ENCODE measurements around the gene ZNF2. TPM values are rescaled to one million over a fixed set of nuclear protein-coding genes. Genes with fewer than 3 reads are reported as not detected.

Gene ZNF2
- total and polyA plus RNA-seq, 2 experiments from 2014 or later, result 4.3 to 5.6 TPM

GRCh38 chr2:95158891-95159619 is 6.6 kb upstream of the ZNF2 start:
- peak overlapping the region; percentile 87 for H3K4me2 ChIP-seq (ENCODE audit: unreplicated experiment)
- in situ Hi-C loops (cut with MboI), result no loop called here
- TF ChIP-seq EZH2 (IDR thresholded peaks at IDR 0.05; ENCODE audit: insufficient read depth, poor library complexity, severe bottlenecking) (no peak), EZH2phosphoT487 (IDR thresholded peaks at IDR 0.05; ENCODE audit: insufficient read depth, low read depth) (no peak)
- H3K27me3 ChIP-seq (replicated peaks; ENCODE audit: insufficient read depth), result no peaks in the 10 kb centered on the region
- no peaks in the 10 kb centered on the region for H3K9me2 ChIP-seq (ENCODE audit: insufficient read depth)
- 1% methylated on average over 44 to 48 of the region's 58 CpGs for WGBS, 2 experiments (ENCODE audit: low coverage in 1 of 2, low lambda C conversion rate in 2 of 2, missing lambda C conversion rate in 2 of 2)
- H3K27ac ChIP-seq, result peak overlapping the region; percentile 38
- peak overlapping the region; percentile 82 for H2AFZ ChIP-seq
- H3K79me2 ChIP-seq (ENCODE audit: insufficient read depth), result peaks cover 18% of the 10 kb centered on the region
- H3K9ac ChIP-seq, result peak overlapping the region; percentile 89
- H3K4me3 ChIP-seq, result peak overlapping the region; percentile 82
- peak; percentile 71 for DNase-seq
- H3F3A ChIP-seq (ENCODE audit: insufficient read depth), result peaks cover 12% of the 10 kb centered on the region
- H3K9me3 ChIP-seq (ENCODE audit: low read depth), result no peaks in the 10 kb centered on the region
- H4K20me1 ChIP-seq (ENCODE audit: insufficient read depth), result no peaks in the 10 kb centered on the region
- H3K36me3 ChIP-seq (ENCODE audit: low read depth), result peaks cover 26% of the 10 kb centered on the region
- no peaks in the 10 kb centered on the region for H3K4me1 ChIP-seq (ENCODE audit: insufficient read depth)

GRCh38 chr2:95159690-95160449 is 5.7 kb upstream of the ZNF2 start, which contains the start of gene ZNF514:
Gene ZNF514, minus strand, starts transcription at chr2:95159848. Its CDS starts 6,595 bp downstream, at chr2:95153253.
- H3K27ac ChIP-seq, result peak within 1 kb of the TSS; percentile 38
- in situ Hi-C loops (cut with MboI), result no loop called here

GRCh38 chr2:95165030-95165370 is 609 bp upstream of the ZNF2 start:
- in situ Hi-C loops (cut with MboI), result no loop called here
- H3K27ac ChIP-seq, result peak overlapping the region; percentile 89
- H3K27me3 ChIP-seq (replicated peaks; ENCODE audit: insufficient read depth), result no peaks in the 10 kb centered on the region
- no peaks in the 10 kb centered on the region for H3K9me2 ChIP-seq (ENCODE audit: insufficient read depth)
- DNase-seq, result no peak
- H3K4me2 ChIP-seq (ENCODE audit: unreplicated experiment), result peak overlapping the region; percentile 97
- H3K79me2 ChIP-seq (ENCODE audit: insufficient read depth), result peaks cover 62% of the 10 kb centered on the region
- H3K9ac ChIP-seq, result peak overlapping the region; percentile 90
- H3K4me3 ChIP-seq, result peak overlapping the region; percentile 89
- H3K4me1 ChIP-seq (ENCODE audit: insufficient read depth), result peaks cover 14% of the 10 kb centered on the region
- H3F3A ChIP-seq (ENCODE audit: insufficient read depth), result peaks cover 10% of the 10 kb centered on the region
- no peaks in the 10 kb centered on the region for H3K36me3 ChIP-seq (ENCODE audit: low read depth)
- no peak for TF ChIP-seq EZH2phosphoT487 (IDR thresholded peaks at IDR 0.05; ENCODE audit: insufficient read depth, low read depth)
- TF ChIP-seq EZH2 (IDR thresholded peaks at IDR 0.05; ENCODE audit: insufficient read depth, poor library complexity, severe bottlenecking), result no peak
- no peaks in the 10 kb centered on the region for H3K9me3 ChIP-seq (ENCODE audit: low read depth)
- H4K20me1 ChIP-seq (ENCODE audit: insufficient read depth), result no peaks in the 10 kb centered on the region; the same call in 1 of the 2 replicates
- 0 to 1% methylated on average over 9 of the region's 9 CpGs for WGBS, 2 experiments (ENCODE audit: low coverage in 1 of 2, low lambda C conversion rate in 2 of 2, missing lambda C conversion rate in 2 of 2)
- peak overlapping the region; percentile 88 for H2AFZ ChIP-seq

More at GRCh38 chr2:95159690-95160449, 5.7 kb upstream of the ZNF2 start, which contains the start of gene ZNF514:
- Histone ChIP-seq H3K9me3 (ENCODE audit: low read depth) (no peaks in the 10 kb centered on the region), H3K4me1 (ENCODE audit: insufficient read depth) (peaks cover 7% of the 10 kb centered on the region), H3K9ac (peak within 1 kb of the TSS; percentile 89), H3K4me3 (peak within 1 kb of the TSS; percentile 84), H4K20me1 (ENCODE audit: insufficient read depth) (no peaks in the 10 kb centered on the region), H3K27me3 (replicated peaks; ENCODE audit: insufficient read depth) (no peaks in the 10 kb centered on the region), H3K9me2 (ENCODE audit: insufficient read depth) (no peaks in the 10 kb centered on the region), H3K4me2 (ENCODE audit: unreplicated experiment) (peak within 1 kb of the TSS; percentile 88), H3F3A (ENCODE audit: insufficient read depth) (peaks cover 12% of the 10 kb centered on the region), H3K36me3 (ENCODE audit: low read depth) (peaks cover 18% of the 10 kb centered on the region), H2AFZ (peak within 1 kb of the TSS; percentile 96), H3K79me2 (ENCODE audit: insufficient read depth) (peaks cover 26% of the 10 kb centered on the region)
- TF ChIP-seq EZH2 (IDR thresholded peaks at IDR 0.05; ENCODE audit: insufficient read depth, poor library complexity, severe bottlenecking) (no peak), EZH2phosphoT487 (IDR thresholded peaks at IDR 0.05; ENCODE audit: insufficient read depth, low read depth) (no peak)
- WGBS, 2 experiments (ENCODE audit: low coverage in 1 of 2, low lambda C conversion rate in 2 of 2, missing lambda C conversion rate in 2 of 2), result 13 to 15% methylated on average over 28 to 29 of the region's 64 CpGs
- peak; percentile 90 for DNase-seq

- 0 out of 2 replicates have a peak, but pooled peaks cover 5% of the 10 kb centered on the region for H3F3A ChIP-seq (ENCODE audit: insufficient read depth)
- no peaks in the 10 kb centered on the region for H3K9me3 ChIP-seq (ENCODE audit: low read depth)
- TF ChIP-seq EZH2phosphoT487 (IDR thresholded peaks at IDR 0.05; ENCODE audit: insufficient read depth, low read depth), result no peak
- no peak for TF ChIP-seq EZH2 (IDR thresholded peaks at IDR 0.05; ENCODE audit: insufficient read depth, poor library complexity, severe bottlenecking)
- H3K36me3 ChIP-seq (ENCODE audit: low read depth), result no peaks in the 10 kb centered on the region
- peak overlapping the region; percentile 88 for H2AFZ ChIP-seq
- H3K27me3 ChIP-seq (replicated peaks; ENCODE audit: insufficient read depth), result no peaks in the 10 kb centered on the region
- H3K4me1 ChIP-seq (ENCODE audit: insufficient read depth), result peaks cover 14% of the 10 kb centered on the region
- in situ Hi-C loops (cut with MboI), result no loop called here
- peak overlapping the region; percentile 89 for H3K27ac ChIP-seq
- H3K79me2 ChIP-seq (ENCODE audit: insufficient read depth), result peaks cover 75% of the 10 kb centered on the region
- DNase-seq, result no peak
- H3K9ac ChIP-seq, result peak overlapping the region; percentile 90
- WGBS, 2 experiments (ENCODE audit: low coverage in 1 of 2, low lambda C conversion rate in 2 of 2, missing lambda C conversion rate in 2 of 2), result 8 to 9% methylated on average over 14 to 16 of the region's 16 CpGs
- peak overlapping the region; percentile 88 for H3K4me2 ChIP-seq (ENCODE audit: unreplicated experiment)
- peak overlapping the region; percentile 89 for H3K4me3 ChIP-seq
- H4K20me1 ChIP-seq (ENCODE audit: insufficient read depth), result no peaks in the 10 kb centered on the region; the same call in 1 of the 2 replicates
- no peaks in the 10 kb centered on the region for H3K9me2 ChIP-seq (ENCODE audit: insufficient read depth)
Measured at GRCh38 chr2:95166065-95166763, 605 bp downstream of the ZNF2 start.

All from GM23248 (cell line).